ENCODE data around the gene GABRD.
A peak's percentile ranks its signal among the peaks of the same experiment; 100 is the strongest.

The GABRD gene

GRCh38 chr1:1986451-1987141 is 32.5 kb upstream of the GABRD start:
- DNase-seq = no peak

- no peak for DNase-seq
Measured at GRCh38 chr1:1987142-1987510, 32.0 kb upstream of the GABRD start.

GRCh38 chr1:1988061-1988945 is 30.8 kb upstream of the GABRD start:
- no peak for DNase-seq

GRCh38 chr1:1989102-1989542 is 30.0 kb upstream of the GABRD start:
- DNase-seq = no peak

GRCh38 chr1:1989789-1990188 is 29.4 kb upstream of the GABRD start:
- DNase-seq = no peak

- no peak for DNase-seq
Measured at GRCh38 chr1:1990222-1990621, 28.9 kb upstream of the GABRD start.

GRCh38 chr1:1994536-1994935 is 24.6 kb upstream of the GABRD start:
- DNase-seq = no peak

- peak; percentile 81 for DNase-seq
Measured at GRCh38 chr1:1996207-1996651, 22.9 kb upstream of the GABRD start.

GRCh38 chr1:1997576-1997975 is 21.6 kb upstream of the GABRD start:
- no peak for DNase-seq

GRCh38 chr1:2000432-2000831 is 18.7 kb upstream of the GABRD start:
- DNase-seq = no peak

GRCh38 chr1:2000850-2001249 is 18.3 kb upstream of the GABRD start:
- DNase-seq = no peak

- DNase-seq = no peak
Measured at GRCh38 chr1:2001773-2002411, 17.3 kb upstream of the GABRD start.

- no peak for DNase-seq
Measured at GRCh38 chr1:2003541-2004131, 15.5 kb upstream of the GABRD start, which contains the start of gene CFAP74. Gene CFAP74 (minus strand): TSS chr1:2003786. CDS start chr1:1990956, 12,830 bp downstream.

GRCh38 chr1:2004856-2005255 is 14.3 kb upstream of the GABRD start:
- DNase-seq = no peak

GRCh38 chr1:2009101-2010053 is 9.8 kb upstream of the GABRD start:
- DNase-seq = no peak

- no peak for DNase-seq
Measured at GRCh38 chr1:2014181-2014580, 5.0 kb upstream of the GABRD start.

GRCh38 chr1:2014741-2015735 is 4.1 kb upstream of the GABRD start:
- DNase-seq = no peak

GRCh38 chr1:2016123-2016522 is 3.0 kb upstream of the GABRD start:
- DNase-seq = no peak

- DNase-seq = no peak
Measured at GRCh38 chr1:2018217-2019171, 651 bp upstream of the GABRD start.
